Endothelial cell of umbilical vein (primary cell): ENCODE measurements around the gene DHFR. TPM values are rescaled to one million over a fixed set of nuclear protein-coding genes. Genes with fewer than 3 reads are reported as not detected.

Source experiments
- BruUV-seq: library from RNA; stranded (reverse); fragments of 400-500 nt; replicated peaks from 2 replicates; lab custom pipeline; 2021; lab: Mats Ljungman, UMichigan
- CTCF ChIA-PET: fragments of 300-600, 350-600 bp; sonication (Branson Sonifier 250); formaldehyde crosslinking; loops from one replicate; lab custom pipeline; 2021; ENCODE audit warnings: antibody characterized with exemption, inconsistent platforms; lab: Charles Lee
- POLR2A ChIA-PET: fragments of 300-600, 350-600 bp; sonication (Branson Sonifier 250); formaldehyde crosslinking; loops from one replicate; lab custom pipeline; 2021; ENCODE audit warnings: antibody characterized with exemption, inconsistent platforms; lab: Charles Lee
- DNase-seq: peaks from one replicate; pipeline ENCODE4 v3.0.0-alpha.2; 2011; ENCODE audit warnings: low read depth, low spot score
- FAIRE-seq: peaks from 2 replicates; lab custom pipeline; 2011; peaks lifted over from hg19 to GRCh38; lab: Jason Lieb, UNC
- H2AFZ ChIP-seq: 2 replicates; pipeline ENCODE4 v1.6.0; 2012; ENCODE audit warnings: low read depth, low read length, control low read depth, inconsistent platforms
- H3K27ac ChIP-seq: 2 replicates; pipeline ENCODE4 v1.5.1; 2011; ENCODE audit warnings: low read depth, mild to moderate bottlenecking, control low read depth, low read length, moderate library complexity; ENCODE audit not compliant: insufficient read depth
- H3K27me3 ChIP-seq, 2 experiments: 2 replicates each; pipeline versions ENCODE4 v1.6.0 to v1.6.1; 2011; ENCODE audit warnings: low read length in 2 of 2, mixed read lengths in 1 of 2; ENCODE audit not compliant: control insufficient read depth in 2 of 2, insufficient read depth in 2 of 2
- H3K36me3 ChIP-seq, 2 experiments: 2 replicates in 1 of 2; 3 replicates in 1 of 2; pipeline ENCODE4 v1.5.1; 2011; ENCODE audit warnings: low read length in 2 of 2, mild to moderate bottlenecking in 1 of 2, moderate library complexity in 1 of 2; ENCODE audit not compliant: control insufficient read depth in 2 of 2, insufficient read depth in 2 of 2; ENCODE audit errors: extremely low read depth in 1 of 2
- H3K4me1 ChIP-seq: 3 replicates; pipeline ENCODE4 v1.5.1; 2011; ENCODE audit warnings: mild to moderate bottlenecking, low read length; ENCODE audit not compliant: control insufficient read depth, insufficient read depth; ENCODE audit errors: extremely low read depth
- H3K4me2 ChIP-seq: 2 replicates; pipeline ENCODE4 v1.6.1; 2011; ENCODE audit warnings: low read length, control low read depth, mixed read lengths; ENCODE audit not compliant: insufficient read depth
- H3K4me3 ChIP-seq, 3 experiments: fragments of 200-600 bp in 1 of 3; sonication (generic), shearing (Covaris generic) in 1 of 3; replicated peaks in 1 of 3; 2 replicates each; pipeline ENCODE4 v1.5.1; 2011 to 2016; ENCODE audit warnings: control low read depth in 3 of 3, low read length in 3 of 3, mild to moderate bottlenecking in 2 of 3, inconsistent platforms in 1 of 3, low read depth in 1 of 3, moderate library complexity in 1 of 3; ENCODE audit not compliant: insufficient read depth in 1 of 3
- H3K79me2 ChIP-seq: 2 replicates; pipeline ENCODE4 v1.6.0; 2012; ENCODE audit warnings: low read length, inconsistent platforms; ENCODE audit not compliant: control insufficient read depth, insufficient read depth
- H3K9ac ChIP-seq: replicated peaks from 2 replicates; pipeline ENCODE3; 2011; ENCODE audit warnings: low read length, control low read depth; ENCODE audit not compliant: insufficient read depth; ENCODE audit errors: extremely low read depth
- H3K9me1 ChIP-seq: replicated peaks from 3 replicates; pipeline ENCODE4 v1.6.0; 2011; ENCODE audit warnings: mild to moderate bottlenecking, low read length; ENCODE audit not compliant: control insufficient read depth, insufficient read depth; ENCODE audit errors: extremely low read depth
- H3K9me3 ChIP-seq: replicated peaks from 2 replicates; pipeline ENCODE4 v1.5.1; 2012; ENCODE audit warnings: low read length, inconsistent platforms; ENCODE audit not compliant: control insufficient read depth, insufficient read depth
- H4K20me1 ChIP-seq: replicated peaks from 2 replicates; pipeline ENCODE3; 2011; ENCODE audit warnings: mild to moderate bottlenecking, low read length; ENCODE audit not compliant: control insufficient read depth, insufficient read depth; ENCODE audit errors: extremely low read depth
- CTCF ChIP-seq, 2 donors: IDR thresholded peaks; 1 replicate in 1 of 2; 2 replicates in 1 of 2; pipeline ENCODE4 v1.5.1; 2011; ENCODE audit warnings: low read length in 2 of 2, mild to moderate bottlenecking in 2 of 2, moderate library complexity in 2 of 2, control low read depth in 1 of 2, inconsistent platforms in 1 of 2, low read depth in 1 of 2; ENCODE audit not compliant: insufficient read depth in 1 of 2; ENCODE audit errors: extremely low read depth in 1 of 2
- EZH2 ChIP-seq: IDR thresholded peaks from 2 replicates; pipeline ENCODE4 v1.6.1; 2012; ENCODE audit warnings: borderline replicate concordance, low read depth, mild to moderate bottlenecking, moderate library complexity, low read length, inconsistent platforms; ENCODE audit not compliant: severe bottlenecking
- FOS ChIP-seq: IDR thresholded peaks from 2 replicates; pipeline ENCODE4 v1.6.1; 2011; ENCODE audit warnings: mild to moderate bottlenecking, low read length, moderate library complexity, borderline replicate concordance; ENCODE audit not compliant: insufficient read depth
- GATA2 ChIP-seq: IDR thresholded peaks from 2 replicates; pipeline ENCODE4 v1.7.0; 2011; ENCODE audit warnings: low read depth, mild to moderate bottlenecking, moderate library complexity, mixed read lengths, low read length; ENCODE audit not compliant: insufficient read length, insufficient read depth
- JUN ChIP-seq: IDR thresholded peaks from 2 replicates; pipeline ENCODE4 v1.6.1; 2011; ENCODE audit warnings: borderline replicate concordance, low read depth; ENCODE audit not compliant: insufficient read length, insufficient read depth
- MAX ChIP-seq: IDR thresholded peaks from 2 replicates; pipeline ENCODE4 v1.6.1; 2011; ENCODE audit not compliant: insufficient read depth, insufficient read length
- MYC ChIP-seq: IDR thresholded peaks from one replicate; pipeline ENCODE4 v1.6.1; 2011; ENCODE audit warnings: mild to moderate bottlenecking, low read depth, low read length
- POLR2A ChIP-seq: IDR thresholded peaks from 2 replicates; pipeline ENCODE4 v1.6.1; 2012; ENCODE audit warnings: low read depth, mild to moderate bottlenecking, control low read depth, low read length
- POLR2AphosphoS5 ChIP-seq: IDR thresholded peaks from 2 replicates; pipeline ENCODE4 v1.6.1; 2012; ENCODE audit warnings: low read depth, mild to moderate bottlenecking, control low read depth, low read length, moderate library complexity; ENCODE audit not compliant: insufficient read depth
- dilution Hi-C: fragments of 300-500 bp; cut with MboI; formaldehyde crosslinking; loops from one replicate; pipeline ENCODE4 v1.15.0; 2019; ENCODE audit warnings: low sequenced_read_pairs; ENCODE audit not compliant: extremely low pct_ligation_motif_present
- intact Hi-C: fragments of 100-400 bp; cut with micrococcal nuclease; formaldehyde crosslinking; loops from one replicate; pipeline ENCODE4 v1.10.0; 2022
- polyA plus RNA-seq, 4 experiments: library from polyadenylated mRNA; depleted of rRNA in 3 of 4; stranded (reverse) in 3 of 4; unstranded in 1 of 4; fragments of >200 nt; gene quantifications; 2 replicates each; pipeline versions ENCODE4 v1.2.1 to v1.2.3, GENCODE V29; 2011 to 2012; ENCODE audit warnings: missing spikeins in 1 of 4
- total RNA-seq: library from RNA; stranded (reverse); gene quantifications from 2 replicates; pipeline ENCODE4 v1.2.3, GENCODE V29; 2021

The DHFR gene
- total and polyA plus RNA-seq, 2 donors (not counting 3 experiments of a cell fraction or from before 2014, with no cell fraction given): 17.6 to 35.8 TPM

GRCh38 chr5:80654054-80654390 lies 761 bp downstream of the DHFR start:
- H3K36me3 ChIP-seq: no peaks in the 10 kb centered on the region
- POLR2A ChIA-PET: no interaction called here
- CTCF ChIA-PET: interaction anchor here (1.0 to 4.5 kb wide), 2 partner anchors 18 to 173 kb away, joined by 3 to 22 read pairs; no protein-coding TSS in a partner anchor
- TF ChIP-seq MYC (no peak), POLR2A (no peak), CTCF (IDR thresholded peaks at IDR 0.05; ENCODE audit: extremely low read depth in 1 of 2, insufficient read depth in 1 of 2, low read depth in 1 of 2, low read length in 2 of 2) (no peak), POLR2AphosphoS5 (no peak), EZH2 (no peak), FOS (no peak), GATA2 (no peak), MAX (no peak), JUN (no peak)
- DNase-seq (peak; percentile 13), FAIRE-seq (no peak)
- peak overlapping the region; percentile 23 for H3K27ac ChIP-seq
- H3K4me1 ChIP-seq: peaks cover 20% of the 10 kb centered on the region
- dilution Hi-C loops (no loop called here), intact Hi-C loops (loop anchor here (2.0 kb wide), 2 partner anchors 247 to 311 kb away; no protein-coding TSS in a partner anchor)
- H3K9me3 ChIP-seq: no peaks in the 10 kb centered on the region
- BruUV-seq: TSS peak; percentile 80
- H3K4me3 ChIP-seq: peak overlapping the region; percentile 63 to 91 (median 76)
- H4K20me1 ChIP-seq: no peaks in the 10 kb centered on the region
- H2AFZ ChIP-seq: peak overlapping the region; percentile 27
- H3K9me1 ChIP-seq: no peaks in the 10 kb centered on the region
- no peaks in the 10 kb centered on the region for H3K27me3 ChIP-seq
- peaks cover 22% of the 10 kb centered on the region for H3K79me2 ChIP-seq
- H3K9ac ChIP-seq: peak overlapping the region; percentile 80
- H3K4me2 ChIP-seq: peak overlapping the region; percentile 96
